Renal cortical epithelial cell (primary cell): ENCODE results near the gene ACTR2. TPM values are rescaled to one million over a fixed set of nuclear protein-coding genes. Genes with fewer than 3 reads are reported as not detected.

ENCODE experiments used
- DNase-seq: peaks from one replicate; pipeline ENCODE4 v3.0.0-alpha.2; 2011; ENCODE audit warnings: low read depth
- total RNA-seq: library from RNA; depleted of rRNA; stranded (reverse); fragments of >200 nt; gene quantifications from 2 replicates; pipeline ENCODE4 v1.2.3, GENCODE V29; 2014

ACTR2 gene
- total RNA-seq, 1 donor from 2014 or later = 222 TPM

DNA sequence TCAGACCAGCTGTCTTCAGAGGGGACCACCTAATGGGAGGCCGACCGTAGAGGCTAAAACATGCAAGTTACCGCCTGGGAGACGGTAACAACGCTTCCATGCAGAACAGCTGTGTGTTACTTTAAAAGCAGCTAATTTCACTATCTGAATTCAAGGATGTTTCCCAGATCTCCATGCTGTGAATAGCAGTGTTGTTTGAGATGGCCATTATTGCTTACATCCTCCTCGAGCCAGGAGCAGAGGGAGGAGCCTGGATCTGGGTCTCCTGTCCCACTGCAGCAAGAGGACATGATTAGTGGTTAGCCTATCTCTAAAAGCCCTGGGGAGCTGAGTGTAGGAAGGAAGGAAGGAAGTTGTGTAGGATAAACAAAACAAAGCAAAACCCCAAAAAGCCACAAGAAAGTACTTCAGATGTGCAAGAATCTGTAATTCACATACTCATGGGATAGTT, 50.9 kb downstream of the ACTR2 start:
- no peak for DNase-seq

- DNase-seq = no peak
These were observed 52.1 kb downstream of the ACTR2 start for GRCh38 chr2:65279756-65280155.

GRCh38 chr2:65281627-65282351, 54.2 kb downstream of the ACTR2 start:
- peak; percentile 21 for DNase-seq

GRCh38 chr2:65282477-65283053, 54.9 kb downstream of the ACTR2 start:
- peak; percentile 31 for DNase-seq

GRCh38 chr2:65287364-65287763, 59.7 kb downstream of the ACTR2 start:
- DNase-seq = no peak

DNA sequence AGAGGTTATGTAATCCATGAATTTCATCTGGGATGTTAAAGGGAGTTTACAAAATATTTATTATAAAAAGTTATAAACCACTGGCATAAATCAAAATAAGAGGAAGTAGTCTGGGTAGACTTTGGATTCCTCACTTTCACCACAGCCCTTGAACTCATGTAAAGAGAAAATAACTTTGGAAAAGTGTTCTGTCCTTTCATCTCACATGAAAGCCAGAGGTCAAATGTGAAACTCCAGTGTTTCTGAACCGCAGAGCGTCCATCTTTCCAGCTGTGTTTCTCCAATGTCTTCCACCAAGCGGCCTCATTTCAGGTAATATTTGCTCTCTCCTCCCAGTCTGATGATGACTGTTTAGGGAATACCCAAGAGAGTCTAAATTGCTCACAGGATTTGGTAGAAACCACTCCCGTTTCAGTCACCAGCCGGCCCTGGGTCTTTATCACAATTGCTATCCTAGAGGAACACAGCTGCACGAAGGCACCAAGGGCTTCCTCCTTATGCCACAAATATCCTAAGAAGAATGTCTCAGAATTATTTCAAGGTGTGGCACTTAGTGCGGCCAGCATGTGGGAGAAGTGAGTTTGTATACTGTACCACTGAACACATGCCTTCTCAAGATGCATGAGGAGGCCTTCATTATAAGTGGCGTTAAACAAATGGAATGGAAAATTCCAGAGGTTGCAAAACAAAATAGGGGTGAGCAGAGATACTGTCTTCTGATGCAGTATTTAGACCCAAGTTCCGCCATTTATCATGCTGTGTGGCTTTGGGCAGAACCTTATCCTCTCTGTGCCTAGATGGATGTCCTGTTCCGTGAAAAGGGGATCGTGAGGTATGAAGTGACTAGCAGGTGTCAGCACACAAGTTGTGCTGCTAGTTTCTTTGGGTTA, 63.8 kb downstream of the ACTR2 start:
- no peak for DNase-seq

DNA sequence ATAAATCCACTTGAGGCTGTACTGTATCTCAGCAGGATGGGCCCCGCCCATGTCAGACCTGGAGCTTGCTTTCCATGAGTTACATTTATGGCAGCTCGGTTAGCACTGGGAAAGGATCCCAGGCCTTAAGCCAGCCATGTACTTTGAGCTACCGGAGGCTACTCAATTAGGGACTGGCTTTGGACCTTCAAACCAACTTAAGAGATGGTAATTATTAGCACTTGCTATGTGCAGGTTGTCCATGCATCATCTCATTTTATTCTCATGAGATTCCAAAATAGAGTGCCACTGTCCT, 64.4 kb downstream of the ACTR2 start:
- DNase-seq = no peak

DNA sequence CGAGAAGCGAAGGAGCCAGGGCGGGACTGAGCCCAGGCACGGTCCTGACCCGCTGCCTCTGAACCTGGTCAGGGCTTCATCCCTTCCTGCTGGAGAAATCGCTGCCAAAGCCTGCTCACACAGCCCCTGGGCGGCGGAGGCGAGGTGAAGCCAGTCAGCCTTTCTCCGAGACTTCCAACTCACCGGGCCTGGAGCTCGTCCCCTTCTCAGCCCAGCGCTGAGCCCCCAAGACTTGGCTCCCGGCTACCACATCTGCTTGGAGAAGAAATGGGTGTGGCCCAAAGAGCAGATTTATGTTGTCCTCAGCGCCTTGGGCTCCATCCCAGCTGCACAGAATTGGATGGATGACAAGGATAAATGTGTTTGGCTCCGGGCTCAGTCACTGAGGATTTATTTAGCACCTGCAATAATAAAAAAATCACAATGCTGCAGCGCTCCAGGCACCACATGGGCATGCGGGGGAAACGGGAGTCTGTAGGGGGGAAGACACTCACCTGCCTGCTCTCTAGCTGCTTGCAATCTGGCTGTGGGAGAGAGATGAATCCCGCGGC, 64.9 kb downstream of the ACTR2 start:
- no peak for DNase-seq

- no peak for DNase-seq
These were observed 65.7 kb downstream of the ACTR2 start for GRCh38 chr2:65293376-65293775.

DNA sequence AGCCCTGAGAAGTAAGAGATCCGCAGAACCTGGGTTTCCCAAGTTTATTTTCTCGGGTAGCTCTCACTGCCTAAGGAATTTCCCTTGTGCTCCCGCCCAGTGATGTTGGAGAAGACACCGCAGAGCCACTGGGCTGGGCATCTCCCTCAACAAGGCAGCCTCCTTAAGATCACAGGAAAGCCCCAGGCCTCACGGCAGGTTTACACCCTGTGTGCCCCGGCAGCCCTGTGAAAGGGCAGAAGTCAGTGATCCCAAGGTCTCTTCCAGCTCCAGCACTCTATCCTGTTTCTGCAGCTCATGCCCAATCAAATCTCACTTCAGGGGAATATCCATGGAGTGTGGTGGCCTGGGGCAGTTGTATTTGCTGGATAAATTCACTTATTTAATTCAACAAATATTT, 66.5 kb downstream of the ACTR2 start:
- no peak for DNase-seq

DNA sequence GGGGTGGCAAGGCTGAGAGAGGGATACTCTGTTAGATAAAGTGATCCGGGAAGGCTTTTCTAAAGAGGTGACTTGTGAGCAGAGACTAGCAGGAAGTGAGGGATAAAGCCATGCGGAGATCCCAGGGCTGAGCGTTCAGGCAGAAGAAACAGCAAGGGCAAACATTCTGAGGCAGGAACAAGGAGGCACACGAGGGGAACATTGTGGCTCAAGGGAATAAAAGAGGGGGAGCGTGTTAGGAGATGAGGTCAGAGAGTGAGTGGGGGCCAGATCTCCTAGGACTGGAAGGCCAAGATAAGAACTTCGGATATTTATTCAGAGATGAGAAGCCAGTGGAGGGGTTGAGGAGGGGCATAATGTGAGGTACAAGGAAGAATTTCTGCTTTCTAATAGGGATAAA, 67.1 kb downstream of the ACTR2 start:
- no peak for DNase-seq

DNA sequence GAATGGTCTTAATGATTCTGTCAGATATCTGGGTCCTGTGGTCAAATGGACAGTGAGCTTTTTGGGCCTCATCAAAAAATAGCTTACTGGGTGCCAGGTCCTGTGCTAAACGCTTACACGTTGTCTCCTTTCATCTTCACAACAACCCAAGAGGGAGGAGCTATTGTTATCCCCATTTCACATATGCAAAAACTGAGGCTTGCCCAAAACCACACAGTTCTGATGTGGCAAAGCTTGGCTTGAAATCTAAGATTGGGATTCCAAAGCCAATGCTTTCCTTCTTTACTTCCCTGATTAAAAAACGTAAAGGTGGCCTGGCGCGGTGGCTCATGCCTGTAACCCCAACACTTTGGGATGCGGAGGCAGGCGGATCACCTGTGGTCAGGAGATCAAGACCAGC, 69.3 kb downstream of the ACTR2 start:
- no peak for DNase-seq

GRCh38 chr2:65297544-65297943, 69.9 kb downstream of the ACTR2 start:
- no peak for DNase-seq

- no peak for DNase-seq
These were observed 70.5 kb downstream of the ACTR2 start for GRCh38 chr2:65298089-65298488.

- DNase-seq = peak; percentile 23
These were observed 71.6 kb downstream of the ACTR2 start for GRCh38 chr2:65299246-65299645.

GRCh38 chr2:65300134-65300760, 72.6 kb downstream of the ACTR2 start:
- DNase-seq = no peak

GRCh38 chr2:65300761-65301711, 73.4 kb downstream of the ACTR2 start:
- peak; percentile 36 for DNase-seq

GRCh38 chr2:65305934-65306333, 78.3 kb downstream of the ACTR2 start:
- no peak for DNase-seq

GRCh38 chr2:65309699-65310098, 82.1 kb downstream of the ACTR2 start:
- no peak for DNase-seq

GRCh38 chr2:65311049-65311448, 83.4 kb downstream of the ACTR2 start:
- no peak for DNase-seq

DNA sequence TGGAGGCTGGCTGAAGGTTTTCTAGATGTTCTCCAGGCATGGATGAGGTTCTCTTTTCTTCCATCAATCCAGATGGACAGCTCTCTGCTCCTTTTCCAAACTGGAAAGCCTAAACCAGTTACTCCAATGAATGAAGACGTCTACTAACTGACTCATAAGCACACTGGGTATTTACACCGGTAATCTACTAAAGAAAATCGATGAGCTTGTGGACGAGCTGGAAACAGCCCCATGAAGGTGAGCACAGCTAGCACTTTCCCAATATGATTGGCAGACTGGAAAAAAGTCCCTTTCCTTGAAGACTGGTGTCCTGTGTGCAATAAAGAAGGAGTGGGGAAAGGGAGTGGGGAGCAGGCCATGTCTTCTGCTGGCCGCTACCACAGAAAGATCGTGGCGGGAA, 84.0 kb downstream of the ACTR2 start:
- DNase-seq = no peak
